ENCODE data around the gene KIF6.

DNA sequence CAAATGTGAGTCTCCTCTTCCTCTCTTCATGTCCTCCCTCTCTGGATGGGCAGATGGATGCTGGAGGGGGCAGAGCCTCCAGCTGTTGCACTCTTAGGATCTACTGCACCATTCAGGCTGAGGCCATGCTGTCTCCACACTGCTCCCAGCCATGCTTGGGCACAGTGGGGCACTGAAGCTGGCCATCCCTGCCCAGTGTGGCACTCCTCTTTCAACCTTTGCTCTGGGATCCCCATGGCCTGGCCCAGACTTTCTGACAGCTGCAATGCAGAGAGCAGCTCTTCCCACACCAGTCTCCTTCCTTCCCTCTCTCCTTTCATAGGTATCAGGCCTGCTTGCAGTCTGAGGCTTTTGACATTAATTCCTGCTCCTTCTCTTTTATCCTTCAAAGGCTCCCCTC is 420.3 kb downstream of the KIF6 start:
- TF ChIP-seq EZH2 (IDR thresholded peaks at IDR 0.05), result no peak
- TF ChIP-seq POLR2AphosphoS5 (IDR thresholded peaks at IDR 0.05; ENCODE audit: borderline replicate concordance, low read depth, low read length), result no peak
- TF ChIP-seq FOXP2 (optimal IDR thresholded peaks at IDR 0.05; ENCODE audit: control extremely low read depth, extremely low read length, insufficient read depth), result no peak
